PC-9 (cell line): ENCODE results near the gene PRKCH. TPM values are rescaled to one million over a fixed set of nuclear protein-coding genes. Genes with fewer than 3 reads are reported as not detected.

Experiments
- BruUV-seq: library from RNA; stranded (reverse); fragments of 400-500 nt; replicated peaks from 2 replicates; lab custom pipeline; 2021; lab: Mats Ljungman, UMichigan
- CTCF ChIA-PET: fragments of 300-600 bp; sonication (Branson Sonifier 250); formaldehyde crosslinking; loops from one replicate; lab custom pipeline; 2022; ENCODE audit warnings: antibody characterized with exemption; lab: Charles Lee
- POLR2A ChIA-PET: fragments of 300-600 bp; sonication (Branson Sonifier 250); formaldehyde crosslinking; loops from one replicate; lab custom pipeline; 2022; ENCODE audit warnings: antibody characterized with exemption; ENCODE audit not compliant: unreplicated experiment; lab: Charles Lee
- DNase-seq, 2 experiments: peaks; one replicate each; pipeline versions ENCODE4 v3.0.0 to v3.0.0-alpha.2; 2015 to 2022; ENCODE audit warnings: mixed read lengths in 1 of 2
- H2AFZ ChIP-seq: fragments of 200-600 bp; sonication (generic); 2 replicates; pipeline ENCODE4 v1.8.1; 2017; ENCODE audit warnings: antibody characterized with exemption
- H3F3A ChIP-seq: fragments of 200-600 bp; sonication (generic); 2 replicates; pipeline ENCODE4 v1.8.1; 2017; ENCODE audit warnings: antibody characterized with exemption, mild to moderate bottlenecking, low read depth; ENCODE audit not compliant: insufficient read depth
- H3K27ac ChIP-seq: fragments of 200-600 bp; sonication (generic); 2 replicates; pipeline ENCODE4 v1.6.1; 2016; ENCODE audit warnings: mixed run types
- H3K27me3 ChIP-seq: fragments of 200-600 bp; sonication (generic); 2 replicates; pipeline ENCODE4 v1.6.1; 2016; ENCODE audit warnings: low read depth, mixed run types; ENCODE audit not compliant: insufficient read depth
- H3K36me3 ChIP-seq: fragments of 200-600 bp; sonication (generic); 2 replicates; pipeline ENCODE4 v1.6.1; 2016; ENCODE audit warnings: low read depth, mixed run types
- H3K4me1 ChIP-seq: fragments of 200-600 bp; sonication (generic); replicated peaks from 2 replicates; pipeline ENCODE4 v1.6.1; 2016; ENCODE audit warnings: mixed run types; ENCODE audit not compliant: insufficient read depth
- H3K4me2 ChIP-seq: fragments of 200-600 bp; sonication (generic); 2 replicates; pipeline ENCODE4 v1.6.1; 2017; ENCODE audit warnings: mixed run types
- H3K4me3 ChIP-seq: fragments of 200-600 bp; sonication (generic); 2 replicates; pipeline ENCODE4 v1.6.1; 2016; ENCODE audit warnings: mixed run types
- H3K79me2 ChIP-seq: fragments of 200-600 bp; sonication (generic); 2 replicates; pipeline ENCODE4 v1.6.1; 2017; ENCODE audit warnings: low read depth, mixed run types
- H3K9me2 ChIP-seq: fragments of 200-600 bp; sonication (generic); 2 replicates; pipeline ENCODE4 v1.8.1; 2017; ENCODE audit warnings: mild to moderate bottlenecking; ENCODE audit not compliant: insufficient read depth
- H3K9me3 ChIP-seq: fragments of 200-600 bp; sonication (generic); 2 replicates; pipeline ENCODE4 v1.8.1; 2016; ENCODE audit warnings: low read depth; ENCODE audit not compliant: insufficient read depth
- H4K20me1 ChIP-seq: fragments of 200-600 bp; sonication (generic); 2 replicates; pipeline ENCODE4 v1.8.1; 2017; ENCODE audit not compliant: insufficient read depth
- CTCF ChIP-seq: fragments of 200-600 bp; sonication (generic); conservative IDR thresholded peaks from 2 replicates; pipeline ENCODE4 v1.6.1; 2017; ENCODE audit warnings: mixed run types, antibody characterized with exemption, mild to moderate bottlenecking, moderate library complexity
- EZH2 ChIP-seq: fragments of 200-600 bp; sonication (generic); IDR thresholded peaks from 2 replicates; pipeline ENCODE4 v1.8.0; 2017; ENCODE audit warnings: antibody characterized with exemption, low read depth
- intact Hi-C: fragments of 100-400 bp; cut with micrococcal nuclease; formaldehyde crosslinking; loops from one replicate; pipeline ENCODE4 v1.10.0; 2022; ENCODE audit not compliant: unreplicated experiment
- total RNA-seq: library from RNA; stranded (reverse); gene quantifications from 2 replicates; pipeline ENCODE4 v1.2.3, GENCODE V29; 2021

PRKCH gene
- total RNA-seq, 1 experiment from 2014 or later = 32.4 TPM

- H2AFZ ChIP-seq = no peak overlapping the region
- H3K36me3 ChIP-seq = no peaks in the 10 kb centered on the region
- H3K27ac ChIP-seq = no peak overlapping the region
- intact Hi-C loops = loop anchor here (1.0 kb wide), 1 partner anchor 41 kb away; no protein-coding TSS in a partner anchor
- no peaks in the 10 kb centered on the region for H3K9me2 ChIP-seq
- no peak overlapping the region for H3K4me2 ChIP-seq
- no peaks in the 10 kb centered on the region for H3K9me3 ChIP-seq
- no peak for DNase-seq
- H3K4me1 ChIP-seq = peaks cover 80% of the 10 kb centered on the region
- peaks cover 10% of the 10 kb centered on the region; the same call in 1 of the 2 replicates for H3K79me2 ChIP-seq
- H4K20me1 ChIP-seq = no peaks in the 10 kb centered on the region
- no TSS peak for BruUV-seq
- ChIA-PET CTCF (interaction anchor here (0.6 kb wide), 1 partner anchor 281 kb away, joined by 3 read pairs; no protein-coding TSS in a partner anchor), POLR2A (no interaction called here)
- H3F3A ChIP-seq = peaks cover 31% of the 10 kb centered on the region
- no peaks in the 10 kb centered on the region for H3K27me3 ChIP-seq
- H3K4me3 ChIP-seq = no peak overlapping the region
- TF ChIP-seq CTCF (no peak), EZH2 (no peak)
Observed at GRCh38 chr14:61575126-61575525, 253.7 kb downstream of the PRKCH start.

GRCh38 chr14:61575551-61576150 is 254.3 kb downstream of the PRKCH start:
- H3K27me3 ChIP-seq = no peaks in the 10 kb centered on the region
- H3F3A ChIP-seq = peaks cover 25% of the 10 kb centered on the region
- H3K27ac ChIP-seq = peak overlapping the region; percentile 17
- H3K4me2 ChIP-seq = 0 out of 2 replicates have a peak overlapping the region, but pooled peaks have one; percentile 0
- peaks cover 10% of the 10 kb centered on the region; the same call in 1 of the 2 replicates for H3K79me2 ChIP-seq
- CTCF ChIA-PET = interaction anchor here (0.6 to 0.7 kb wide), 3 partner anchors 135 to 406 kb away, joined by 3 read pairs; no protein-coding TSS in a partner anchor
- BruUV-seq = no TSS peak
- peak; percentile 56 to 60 for DNase-seq
- H4K20me1 ChIP-seq = no peaks in the 10 kb centered on the region
- H3K4me3 ChIP-seq = no peak overlapping the region
- H3K36me3 ChIP-seq = no peaks in the 10 kb centered on the region
- no peaks in the 10 kb centered on the region for H3K9me2 ChIP-seq
- no peak for TF ChIP-seq EZH2
- TF ChIP-seq CTCF = no peak
- no peak overlapping the region for H2AFZ ChIP-seq
- no peaks in the 10 kb centered on the region for H3K9me3 ChIP-seq
- peaks cover 75% of the 10 kb centered on the region for H3K4me1 ChIP-seq
- intact Hi-C loops = loop anchor here (1.0 kb wide), 1 partner anchor 41 kb away; no protein-coding TSS in a partner anchor
- POLR2A ChIA-PET = interaction anchor here (0.6 to 1.0 kb wide), 7 partner anchors 12 to 262 kb away, joined by 3 to 12 read pairs (median 5); no protein-coding TSS in a partner anchor

- no peaks in the 10 kb centered on the region for H3K27me3 ChIP-seq
- ChIA-PET POLR2A (no interaction called here), CTCF (no interaction called here)
- H3K9me2 ChIP-seq = no peaks in the 10 kb centered on the region
- no peaks in the 10 kb centered on the region for H3K9me3 ChIP-seq
- H3K36me3 ChIP-seq = no peaks in the 10 kb centered on the region
- peaks cover 2% of the 10 kb centered on the region; the same call in 1 of the 2 replicates for H3K79me2 ChIP-seq
- peak overlapping the region; percentile 18; the same call in 1 of the 2 replicates for H2AFZ ChIP-seq
- no TSS peak for BruUV-seq
- TF ChIP-seq CTCF (no peak), EZH2 (no peak)
- peak in 1 of 2 experiments; percentile 72 for DNase-seq
- peak overlapping the region; percentile 4; the same call in 1 of the 2 replicates for H3K27ac ChIP-seq
- H3K4me3 ChIP-seq = no peak overlapping the region
- peaks cover 57% of the 10 kb centered on the region for H3K4me1 ChIP-seq
- intact Hi-C loops = no loop called here
- H3K4me2 ChIP-seq = peak overlapping the region; percentile 9; the same call in 1 of the 2 replicates
- no peaks in the 10 kb centered on the region for H4K20me1 ChIP-seq
- peaks cover 17% of the 10 kb centered on the region for H3F3A ChIP-seq
Observed at GRCh38 chr14:61577506-61577931, 256.1 kb downstream of the PRKCH start.
